D721Med (cell line): Measurements from ENCODE around the gene CNOT4.
"Not testable (repeated sequence)": the region's sequence is repeated elsewhere in the genome, so short reads cannot be mapped to it uniquely, and the experiment has no call there.

Experiments used
- DNase-seq: peaks from one replicate; pipeline ENCODE4 v3.0.0; 2011; ENCODE audit warnings: low spot score; ENCODE audit not compliant: insufficient read length
- FAIRE-seq: peaks from 2 replicates; lab custom pipeline; 2011; peaks lifted over from hg19 to GRCh38; lab: Jason Lieb, UNC
- TF ChIP-seq, protein P1 (sequence below): IDR thresholded peaks from 2 replicates; pipeline ENCODE4 v1.5.1; 2012; ENCODE audit warnings: mild to moderate bottlenecking, control low read depth; ENCODE audit not compliant: insufficient read depth; ENCODE audit errors: missing control alignments

The CNOT4 gene

GRCh38 chr7:135499818-135500217, 10.1 kb downstream of the CNOT4 start:
- no peak for DNase-seq
- TF ChIP-seq, protein P1, sequence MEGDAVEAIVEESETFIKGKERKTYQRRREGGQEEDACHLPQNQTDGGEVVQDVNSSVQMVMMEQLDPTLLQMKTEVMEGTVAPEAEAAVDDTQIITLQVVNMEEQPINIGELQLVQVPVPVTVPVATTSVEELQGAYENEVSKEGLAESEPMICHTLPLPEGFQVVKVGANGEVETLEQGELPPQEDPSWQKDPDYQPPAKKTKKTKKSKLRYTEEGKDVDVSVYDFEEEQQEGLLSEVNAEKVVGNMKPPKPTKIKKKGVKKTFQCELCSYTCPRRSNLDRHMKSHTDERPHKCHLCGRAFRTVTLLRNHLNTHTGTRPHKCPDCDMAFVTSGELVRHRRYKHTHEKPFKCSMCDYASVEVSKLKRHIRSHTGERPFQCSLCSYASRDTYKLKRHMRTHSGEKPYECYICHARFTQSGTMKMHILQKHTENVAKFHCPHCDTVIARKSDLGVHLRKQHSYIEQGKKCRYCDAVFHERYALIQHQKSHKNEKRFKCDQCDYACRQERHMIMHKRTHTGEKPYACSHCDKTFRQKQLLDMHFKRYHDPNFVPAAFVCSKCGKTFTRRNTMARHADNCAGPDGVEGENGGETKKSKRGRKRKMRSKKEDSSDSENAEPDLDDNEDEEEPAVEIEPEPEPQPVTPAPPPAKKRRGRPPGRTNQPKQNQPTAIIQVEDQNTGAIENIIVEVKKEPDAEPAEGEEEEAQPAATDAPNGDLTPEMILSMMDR, result no peak
- FAIRE-seq, result no peak

- FAIRE-seq, DNase-seq: not testable (repeated sequence)
Measured at GRCh38 chr7:135497161-135497560, 12.7 kb downstream of the CNOT4 start.

GRCh38 chr7:135493362-135493761, 16.5 kb downstream of the CNOT4 start:
- FAIRE-seq (no peak), DNase-seq (no peak)
- TF ChIP-seq, protein P1, result no peak

DNA sequence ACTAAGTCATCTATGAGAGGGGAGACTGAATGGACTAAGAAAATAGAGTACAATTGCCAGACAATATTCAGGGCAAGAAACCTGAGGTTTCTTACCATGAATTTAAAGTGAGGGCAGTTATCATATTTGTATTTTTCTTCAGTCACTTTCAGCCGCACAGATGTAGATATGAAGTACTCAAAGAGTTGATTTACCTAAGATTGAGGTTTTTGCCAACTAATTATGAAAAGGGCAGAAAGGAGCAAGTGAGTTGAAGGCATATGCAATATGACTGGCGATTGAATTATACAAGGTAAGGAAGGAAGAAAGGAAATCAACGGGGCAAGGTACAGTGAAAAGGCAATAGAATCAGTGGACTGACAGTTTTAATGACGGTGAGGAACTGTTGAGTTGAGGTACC, 17.8 kb downstream of the CNOT4 start:
- DNase-seq (no peak), FAIRE-seq (no peak)
- TF ChIP-seq, protein P1, result no peak

- DNase-seq, result no peak
- TF ChIP-seq, protein P1, result no peak
- FAIRE-seq, result no peak
Measured at GRCh38 chr7:135490783-135491182, 19.1 kb downstream of the CNOT4 start.

- TF ChIP-seq, protein P1, result no peak
- no peak for FAIRE-seq
Measured at GRCh38 chr7:135489791-135490190, 20.1 kb downstream of the CNOT4 start.

GRCh38 chr7:135486261-135486920, 23.5 kb downstream of the CNOT4 start:
- DNase-seq (no peak), FAIRE-seq (no peak)
- TF ChIP-seq, protein P1, result no peak

More at GRCh38 chr7:135489791-135490190, 20.1 kb downstream of the CNOT4 start:
- no peak for DNase-seq
